Panc1 (cell line): ENCODE measurements around the gene MFSD12. TPM values are rescaled to one million over a fixed set of nuclear protein-coding genes. Genes with fewer than 3 reads are reported as not detected.

ENCODE experiments used
- ATAC-seq: fragments of 200-7000 bp; cut with Tn5 transposase; 2 replicates; pipeline ENCODE4 v1.9.1; 2020; ENCODE audit warnings: mild to moderate bottlenecking, moderate library complexity
- BruUV-seq: library from RNA; stranded (reverse); fragments of 400-500 nt; replicated peaks from 2 replicates; lab custom pipeline; 2021; lab: Mats Ljungman, UMichigan
- CTCF ChIA-PET: fragments of 300-600 bp; sonication (Branson Sonifier 250); formaldehyde crosslinking; loops from one replicate; lab custom pipeline; 2022; ENCODE audit warnings: antibody characterized with exemption; lab: Charles Lee
- POLR2A ChIA-PET: fragments of 300-600 bp; sonication (Branson Sonifier 250); formaldehyde crosslinking; loops from one replicate; lab custom pipeline; 2022; ENCODE audit warnings: antibody characterized with exemption; lab: Charles Lee
- DNase-seq: peaks from one replicate; pipeline ENCODE4 v3.0.0-alpha.2; 2010; ENCODE audit warnings: low read depth, low spot score
- H3K27ac ChIP-seq: 2 replicates; pipeline ENCODE4 v1.5.1; 2011; ENCODE audit warnings: mild to moderate bottlenecking, low read length, inconsistent platforms
- H3K27me3 ChIP-seq: fragments of 200-500 bp; sonication (Bioruptor generic); 2 replicates; pipeline ENCODE4 v1.6.0; 2014; ENCODE audit warnings: low read length, inconsistent platforms; ENCODE audit not compliant: control insufficient read depth, insufficient read depth
- H3K36me3 ChIP-seq: fragments of 200-500 bp; sonication (Bioruptor generic); 2 replicates; pipeline ENCODE4 v1.5.1; 2014; ENCODE audit warnings: inconsistent platforms, mild to moderate bottlenecking, low read length, moderate library complexity; ENCODE audit not compliant: control insufficient read depth, insufficient read depth
- H3K4me1 ChIP-seq: 2 replicates; pipeline ENCODE4 v1.5.1; 2011; ENCODE audit warnings: inconsistent platforms, mild to moderate bottlenecking, low read length, moderate library complexity; ENCODE audit not compliant: control insufficient read depth, insufficient read depth
- H3K4me3 ChIP-seq, 2 experiments: 2 replicates each; pipeline ENCODE4 v1.5.1; 2011 to 2012; ENCODE audit warnings: low read depth in 2 of 2, low read length in 2 of 2, mild to moderate bottlenecking in 2 of 2, inconsistent platforms in 1 of 2, moderate library complexity in 1 of 2
- H3K9me3 ChIP-seq: fragments of 200-500 bp; sonication (Bioruptor generic); 2 replicates; pipeline ENCODE4 v1.5.1; 2014; ENCODE audit warnings: low read depth, mild to moderate bottlenecking, inconsistent platforms, low read length, moderate library complexity; ENCODE audit not compliant: control insufficient read depth, insufficient read depth
- POLR2AphosphoS5 ChIP-seq: IDR thresholded peaks from 2 replicates; pipeline ENCODE4 v1.6.1; 2012; ENCODE audit warnings: mild to moderate bottlenecking, low read depth, low read length, moderate library complexity
- TCF7L2 ChIP-seq: IDR thresholded peaks from 2 replicates; pipeline ENCODE4 v1.6.1; 2011; ENCODE audit warnings: mild to moderate bottlenecking, low read depth, low read length, inconsistent platforms
- in situ Hi-C: cut with HindIII; loops from 2 replicates; pipeline ENCODE4 v1.10.0; 2016; ENCODE audit warnings: low sequenced_read_pairs, low pct_unique_long_range_greater_than_20kb
- intact Hi-C: fragments of 100-400 bp; cut with micrococcal nuclease; formaldehyde crosslinking; loops from one replicate; pipeline ENCODE4 v1.10.0; 2022; ENCODE audit not compliant: unreplicated experiment
- total RNA-seq: library from RNA; stranded (reverse); gene quantifications from one replicate; pipeline ENCODE4 v1.2.1, GENCODE V29; 2021; ENCODE audit not compliant: unreplicated experiment
- TF ChIP-seq, protein P1 (sequence below): fragments of 450-650 bp; IDR thresholded peaks from 2 replicates; pipeline ENCODE4 v1.5.1; 2017; ENCODE audit warnings: mild to moderate bottlenecking
- TF ChIP-seq, protein P2 (sequence below), 2 experiments: IDR thresholded peaks; 2 replicates each; pipeline ENCODE4 v1.6.1; 2011 to 2012; ENCODE audit warnings: low read depth in 2 of 2, control low read depth in 1 of 2, low read length in 1 of 2, mild to moderate bottlenecking in 1 of 2, moderate library complexity in 1 of 2; ENCODE audit not compliant: insufficient read depth in 1 of 2

Gene MFSD12
- total RNA-seq, 1 experiment from 2014 or later = 98.8 TPM

DNA sequence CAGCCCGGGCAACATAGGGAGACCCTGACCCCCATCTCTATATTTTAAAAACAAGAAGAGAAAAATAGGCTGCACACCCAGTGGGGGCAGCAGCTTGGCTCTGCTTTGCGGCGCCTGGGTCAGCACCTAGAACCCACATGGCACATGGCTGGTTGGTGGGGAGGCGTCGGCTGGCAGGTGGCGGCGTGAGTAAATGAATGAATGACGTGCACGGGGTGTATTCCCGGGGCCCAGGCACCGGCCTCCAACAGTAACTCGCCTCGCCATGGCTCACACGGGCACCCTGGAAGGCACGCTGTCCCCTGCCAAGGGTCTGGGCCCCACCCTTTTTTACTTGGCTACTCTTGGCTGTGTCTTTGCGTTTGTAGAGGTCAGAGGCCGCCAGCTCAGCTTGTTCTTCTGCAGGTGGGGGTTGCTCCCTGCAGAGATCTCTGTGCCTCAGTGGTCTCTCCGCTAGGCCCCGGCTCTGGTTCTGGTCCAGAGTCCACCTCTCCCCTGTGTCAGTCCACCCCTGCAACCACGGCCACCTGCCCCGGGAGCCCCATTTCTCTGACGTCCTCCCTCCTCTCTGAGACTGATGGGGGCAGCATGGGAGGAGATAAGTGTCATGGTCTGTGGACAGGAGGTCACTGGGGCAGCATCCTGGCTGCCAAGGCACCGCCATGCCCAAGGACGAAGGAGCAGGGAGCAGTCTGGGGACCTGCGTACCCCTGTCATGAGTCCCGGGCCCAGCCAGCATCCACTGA lies 45.7 kb downstream of the MFSD12 start:
- TF ChIP-seq, protein P1, sequence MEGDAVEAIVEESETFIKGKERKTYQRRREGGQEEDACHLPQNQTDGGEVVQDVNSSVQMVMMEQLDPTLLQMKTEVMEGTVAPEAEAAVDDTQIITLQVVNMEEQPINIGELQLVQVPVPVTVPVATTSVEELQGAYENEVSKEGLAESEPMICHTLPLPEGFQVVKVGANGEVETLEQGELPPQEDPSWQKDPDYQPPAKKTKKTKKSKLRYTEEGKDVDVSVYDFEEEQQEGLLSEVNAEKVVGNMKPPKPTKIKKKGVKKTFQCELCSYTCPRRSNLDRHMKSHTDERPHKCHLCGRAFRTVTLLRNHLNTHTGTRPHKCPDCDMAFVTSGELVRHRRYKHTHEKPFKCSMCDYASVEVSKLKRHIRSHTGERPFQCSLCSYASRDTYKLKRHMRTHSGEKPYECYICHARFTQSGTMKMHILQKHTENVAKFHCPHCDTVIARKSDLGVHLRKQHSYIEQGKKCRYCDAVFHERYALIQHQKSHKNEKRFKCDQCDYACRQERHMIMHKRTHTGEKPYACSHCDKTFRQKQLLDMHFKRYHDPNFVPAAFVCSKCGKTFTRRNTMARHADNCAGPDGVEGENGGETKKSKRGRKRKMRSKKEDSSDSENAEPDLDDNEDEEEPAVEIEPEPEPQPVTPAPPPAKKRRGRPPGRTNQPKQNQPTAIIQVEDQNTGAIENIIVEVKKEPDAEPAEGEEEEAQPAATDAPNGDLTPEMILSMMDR = no peak
- TF ChIP-seq, protein P2, sequence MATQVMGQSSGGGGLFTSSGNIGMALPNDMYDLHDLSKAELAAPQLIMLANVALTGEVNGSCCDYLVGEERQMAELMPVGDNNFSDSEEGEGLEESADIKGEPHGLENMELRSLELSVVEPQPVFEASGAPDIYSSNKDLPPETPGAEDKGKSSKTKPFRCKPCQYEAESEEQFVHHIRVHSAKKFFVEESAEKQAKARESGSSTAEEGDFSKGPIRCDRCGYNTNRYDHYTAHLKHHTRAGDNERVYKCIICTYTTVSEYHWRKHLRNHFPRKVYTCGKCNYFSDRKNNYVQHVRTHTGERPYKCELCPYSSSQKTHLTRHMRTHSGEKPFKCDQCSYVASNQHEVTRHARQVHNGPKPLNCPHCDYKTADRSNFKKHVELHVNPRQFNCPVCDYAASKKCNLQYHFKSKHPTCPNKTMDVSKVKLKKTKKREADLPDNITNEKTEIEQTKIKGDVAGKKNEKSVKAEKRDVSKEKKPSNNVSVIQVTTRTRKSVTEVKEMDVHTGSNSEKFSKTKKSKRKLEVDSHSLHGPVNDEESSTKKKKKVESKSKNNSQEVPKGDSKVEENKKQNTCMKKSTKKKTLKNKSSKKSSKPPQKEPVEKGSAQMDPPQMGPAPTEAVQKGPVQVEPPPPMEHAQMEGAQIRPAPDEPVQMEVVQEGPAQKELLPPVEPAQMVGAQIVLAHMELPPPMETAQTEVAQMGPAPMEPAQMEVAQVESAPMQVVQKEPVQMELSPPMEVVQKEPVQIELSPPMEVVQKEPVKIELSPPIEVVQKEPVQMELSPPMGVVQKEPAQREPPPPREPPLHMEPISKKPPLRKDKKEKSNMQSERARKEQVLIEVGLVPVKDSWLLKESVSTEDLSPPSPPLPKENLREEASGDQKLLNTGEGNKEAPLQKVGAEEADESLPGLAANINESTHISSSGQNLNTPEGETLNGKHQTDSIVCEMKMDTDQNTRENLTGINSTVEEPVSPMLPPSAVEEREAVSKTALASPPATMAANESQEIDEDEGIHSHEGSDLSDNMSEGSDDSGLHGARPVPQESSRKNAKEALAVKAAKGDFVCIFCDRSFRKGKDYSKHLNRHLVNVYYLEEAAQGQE (IDR thresholded peaks at IDR 0.05; ENCODE audit: insufficient read depth in 1 of 2, low read depth in 2 of 2, low read length in 1 of 2) = no peak
- TF ChIP-seq TCF7L2 = no peak
- no peak overlapping the region for H3K4me3 ChIP-seq
- no peak overlapping the region for H3K27ac ChIP-seq
- H3K4me1 ChIP-seq = no peaks in the 10 kb centered on the region; the same call in none of the 2 replicates
- BruUV-seq = no TSS peak
- intact Hi-C loops = no loop called here
- H3K36me3 ChIP-seq = peaks cover 1% of the 10 kb centered on the region
- CTCF ChIA-PET = no interaction called here
- POLR2A ChIA-PET = no interaction called here
- ATAC-seq = no peak
- H3K27me3 ChIP-seq = no peaks in the 10 kb centered on the region
- H3K9me3 ChIP-seq = no peaks in the 10 kb centered on the region
- DNase-seq = no peak
- in situ Hi-C loops = no loop called here

DNA sequence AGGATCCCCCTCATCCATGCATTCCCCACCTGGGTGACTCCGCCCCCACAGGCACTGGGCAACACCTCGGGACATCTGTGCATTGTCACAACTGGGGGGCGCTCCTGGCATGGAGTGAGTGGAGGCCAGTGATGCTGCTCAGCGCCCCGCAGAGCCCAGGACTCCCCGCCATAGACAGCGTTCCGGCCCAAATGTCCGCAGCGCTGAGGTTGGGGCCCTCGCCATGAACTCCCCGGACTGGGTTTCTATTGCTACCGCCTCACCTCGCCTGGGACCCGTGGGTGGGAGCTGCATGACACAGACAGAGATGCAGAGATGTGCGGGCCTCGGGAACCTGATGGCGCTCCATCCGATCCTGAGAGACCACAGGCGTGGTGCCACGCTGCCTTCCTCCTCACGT lies 46.7 kb downstream of the MFSD12 start:
- DNase-seq (no peak), ATAC-seq (no peak)
- in situ Hi-C loops (no loop called here), intact Hi-C loops (no loop called here)
- BruUV-seq = no TSS peak
- Histone ChIP-seq H3K27me3 (no peaks in the 10 kb centered on the region), H3K4me1 (no peaks in the 10 kb centered on the region; the same call in none of the 2 replicates), H3K4me3 (no peak overlapping the region), H3K27ac (no peak overlapping the region), H3K9me3 (no peaks in the 10 kb centered on the region), H3K36me3 (peaks cover 3% of the 10 kb centered on the region)
- POLR2A ChIA-PET = no interaction called here
- CTCF ChIA-PET = no interaction called here
- TF ChIP-seq TCF7L2 (no peak), POLR2AphosphoS5 (no peak)
- TF ChIP-seq, protein P2 (IDR thresholded peaks at IDR 0.05; ENCODE audit: insufficient read depth in 1 of 2, low read depth in 2 of 2, low read length in 1 of 2) = no peak
- TF ChIP-seq, protein P1 = no peak
